Cardiac muscle cell (in vitro differentiated cells and primary cell): Measurements from ENCODE around the gene MANSC1. TPM values are rescaled to one million over a fixed set of nuclear protein-coding genes. Genes with fewer than 3 reads are reported as not detected.

Experiments used
- DNase-seq, 2 donors: peaks; one replicate each; pipeline versions ENCODE4 v3.0.0 to v3.0.0-alpha.2; 2010 to 2017; ENCODE audit warnings: low read depth in 1 of 2, low spot score in 1 of 2
- H3K27ac ChIP-seq: fragments of 200-600 bp; sonication (generic); 2 replicates; pipeline ENCODE4 v1.5.1; 2016
- H3K27me3 ChIP-seq: fragments of 200-600 bp; sonication (generic); 2 replicates; pipeline ENCODE4 v1.6.0; 2016; ENCODE audit warnings: control low read depth
- H3K36me3 ChIP-seq: fragments of 200-600 bp; sonication (generic); 2 replicates; pipeline ENCODE4 v1.5.1; 2016; ENCODE audit warnings: control low read depth
- H3K4me1 ChIP-seq: fragments of 200-600 bp; sonication (generic); 2 replicates; pipeline ENCODE4 v1.8.1; 2017; ENCODE audit warnings: low read depth, mild to moderate bottlenecking, mixed run types
- H3K4me3 ChIP-seq: fragments of 200-600 bp; sonication (generic); 2 replicates; pipeline ENCODE4 v1.5.1; 2016; ENCODE audit warnings: mild to moderate bottlenecking
- H3K9me3 ChIP-seq: fragments of 200-600 bp; sonication (generic); 2 replicates; pipeline ENCODE4 v1.5.1; 2017; ENCODE audit warnings: low read depth, mild to moderate bottlenecking, control low read depth
- polyA plus RNA-seq: library from polyadenylated mRNA; unstranded; fragments of >200 nt; fragmentation: Nextera tagmentation; extraction: Ambion mirVana; gene quantifications from 2 replicates; pipeline ENCODE4 v1.2.1, GENCODE V29; 2016
- total RNA-seq: library from RNA; depleted of rRNA; stranded (reverse); fragments of >200 nt; gene quantifications from 2 replicates; pipeline ENCODE4 v1.2.3, GENCODE V29; 2016
- TF ChIP-seq, protein P1 (sequence below): IDR thresholded peaks from 2 replicates; pipeline ENCODE4 v1.5.1; 2012; ENCODE audit warnings: low read depth, mild to moderate bottlenecking, low read length

MANSC1 gene
- total and polyA plus RNA-seq, 2 experiments from 2014 or later: 2.6 to 7.3 TPM

DNA sequence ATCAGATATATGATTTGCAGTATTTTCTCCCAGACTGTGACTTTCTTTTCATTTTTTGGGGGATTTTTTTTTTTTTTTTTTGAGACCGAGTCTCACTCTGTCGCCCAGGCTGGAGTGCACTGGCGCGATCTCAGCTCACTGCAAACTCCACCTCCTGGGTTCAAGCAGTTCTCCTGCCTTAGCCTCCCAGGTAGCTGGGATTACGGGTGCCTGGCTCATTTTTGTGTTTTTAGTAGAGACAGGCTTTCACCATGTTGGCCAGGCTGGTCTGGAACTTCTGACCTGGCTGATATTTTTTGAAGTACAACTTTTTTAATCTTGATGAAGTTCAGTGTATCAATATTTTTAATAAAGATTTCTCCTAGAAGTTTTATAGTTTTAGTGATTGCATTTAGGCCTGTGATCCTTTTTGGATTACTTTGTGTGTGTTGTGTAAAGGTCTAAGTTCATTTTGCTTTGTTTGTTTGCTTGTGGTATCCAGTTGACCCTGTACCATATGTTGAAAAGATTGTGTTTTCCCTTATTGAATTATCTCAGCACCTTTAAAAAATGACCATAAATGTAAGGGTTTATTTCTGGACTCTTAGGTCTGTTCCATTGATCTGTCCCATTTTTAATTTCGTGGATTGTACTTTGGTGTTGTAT, 31.0 kb upstream of the MANSC1 start:
- H3K27ac ChIP-seq: no peak overlapping the region
- H3K27me3 ChIP-seq: no peaks in the 10 kb centered on the region
- DNase-seq: no peak
- peaks cover 19% of the 10 kb centered on the region for H3K4me1 ChIP-seq
- H3K9me3 ChIP-seq: no peaks in the 10 kb centered on the region
- no peaks in the 10 kb centered on the region for H3K36me3 ChIP-seq
- TF ChIP-seq, protein P1, sequence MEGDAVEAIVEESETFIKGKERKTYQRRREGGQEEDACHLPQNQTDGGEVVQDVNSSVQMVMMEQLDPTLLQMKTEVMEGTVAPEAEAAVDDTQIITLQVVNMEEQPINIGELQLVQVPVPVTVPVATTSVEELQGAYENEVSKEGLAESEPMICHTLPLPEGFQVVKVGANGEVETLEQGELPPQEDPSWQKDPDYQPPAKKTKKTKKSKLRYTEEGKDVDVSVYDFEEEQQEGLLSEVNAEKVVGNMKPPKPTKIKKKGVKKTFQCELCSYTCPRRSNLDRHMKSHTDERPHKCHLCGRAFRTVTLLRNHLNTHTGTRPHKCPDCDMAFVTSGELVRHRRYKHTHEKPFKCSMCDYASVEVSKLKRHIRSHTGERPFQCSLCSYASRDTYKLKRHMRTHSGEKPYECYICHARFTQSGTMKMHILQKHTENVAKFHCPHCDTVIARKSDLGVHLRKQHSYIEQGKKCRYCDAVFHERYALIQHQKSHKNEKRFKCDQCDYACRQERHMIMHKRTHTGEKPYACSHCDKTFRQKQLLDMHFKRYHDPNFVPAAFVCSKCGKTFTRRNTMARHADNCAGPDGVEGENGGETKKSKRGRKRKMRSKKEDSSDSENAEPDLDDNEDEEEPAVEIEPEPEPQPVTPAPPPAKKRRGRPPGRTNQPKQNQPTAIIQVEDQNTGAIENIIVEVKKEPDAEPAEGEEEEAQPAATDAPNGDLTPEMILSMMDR: no peak
- no peak overlapping the region for H3K4me3 ChIP-seq

DNA sequence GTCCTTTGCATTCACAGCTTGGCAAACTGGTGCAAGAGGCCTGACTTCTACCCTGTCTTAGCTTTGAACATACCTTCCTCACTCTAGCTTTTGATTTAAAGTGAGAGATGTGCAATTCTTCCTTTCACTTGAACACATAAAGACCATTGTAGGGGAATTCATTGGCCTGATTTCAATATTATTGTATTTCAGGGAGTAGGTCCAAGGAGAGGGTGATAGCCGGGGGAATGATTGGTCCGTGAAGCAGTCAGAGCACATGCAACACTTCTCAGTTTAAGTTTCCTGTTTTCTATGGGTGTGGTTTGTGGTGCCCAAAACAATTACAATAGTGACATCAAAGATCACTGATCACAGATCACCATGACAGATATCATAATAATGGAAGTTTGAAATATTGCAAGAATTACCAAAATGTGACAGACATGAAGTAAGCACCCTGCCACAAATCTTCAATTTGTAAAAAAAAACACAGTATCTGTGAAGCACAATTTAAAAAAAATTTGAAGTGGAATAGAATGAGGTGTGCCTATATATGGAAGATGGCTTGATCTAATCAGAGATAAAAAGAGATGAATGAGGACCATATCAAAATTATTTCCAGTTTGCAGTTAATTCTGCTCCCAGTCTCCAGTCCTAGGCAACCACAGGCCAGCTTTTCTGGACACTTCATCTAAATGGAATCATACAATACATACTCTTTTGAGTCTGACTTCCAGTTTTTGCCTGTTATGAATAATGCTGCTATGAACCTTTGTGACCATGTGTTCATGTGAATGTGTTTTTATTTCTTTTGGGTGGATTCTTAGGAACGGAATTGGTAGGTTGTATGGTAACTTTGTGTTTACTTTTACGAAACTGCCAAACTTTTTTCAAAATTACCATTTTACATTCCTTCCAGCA, 30.0 kb upstream of the MANSC1 start:
- peak overlapping the region; percentile 33 for H3K27ac ChIP-seq
- H3K36me3 ChIP-seq: no peaks in the 10 kb centered on the region
- H3K9me3 ChIP-seq: no peaks in the 10 kb centered on the region
- peaks cover 13% of the 10 kb centered on the region for H3K4me1 ChIP-seq
- H3K4me3 ChIP-seq: no peak overlapping the region
- no peaks in the 10 kb centered on the region for H3K27me3 ChIP-seq
- TF ChIP-seq, protein P1: no peak
- peak in 1 of 2 donors; percentile 22 for DNase-seq

DNA sequence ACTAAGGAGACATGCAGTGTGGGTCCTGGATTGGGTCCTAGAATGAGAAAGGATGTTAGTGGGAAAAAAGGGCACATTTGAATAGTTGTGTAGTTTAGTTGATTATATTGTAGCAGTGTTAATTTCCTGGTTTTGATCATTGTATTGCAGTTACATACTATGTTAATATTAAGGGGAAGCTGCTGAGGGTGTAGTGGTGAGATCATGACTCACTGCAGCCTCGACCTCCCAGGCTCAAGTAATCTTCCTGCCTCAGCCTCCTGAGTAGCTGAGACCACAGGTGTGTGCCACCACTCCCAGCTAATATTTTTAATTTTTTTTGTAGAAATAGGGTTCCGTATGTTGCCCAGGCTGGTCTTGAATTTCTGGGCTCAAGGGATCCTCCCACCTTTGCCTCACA, 28.6 kb upstream of the MANSC1 start:
- DNase-seq: no peak
- Histone ChIP-seq H3K4me3 (no peak overlapping the region), H3K27ac (no peak overlapping the region), H3K9me3 (no peaks in the 10 kb centered on the region), H3K36me3 (no peaks in the 10 kb centered on the region), H3K4me1 (peaks cover 3% of the 10 kb centered on the region), H3K27me3 (no peaks in the 10 kb centered on the region)
- TF ChIP-seq, protein P1: no peak

DNA sequence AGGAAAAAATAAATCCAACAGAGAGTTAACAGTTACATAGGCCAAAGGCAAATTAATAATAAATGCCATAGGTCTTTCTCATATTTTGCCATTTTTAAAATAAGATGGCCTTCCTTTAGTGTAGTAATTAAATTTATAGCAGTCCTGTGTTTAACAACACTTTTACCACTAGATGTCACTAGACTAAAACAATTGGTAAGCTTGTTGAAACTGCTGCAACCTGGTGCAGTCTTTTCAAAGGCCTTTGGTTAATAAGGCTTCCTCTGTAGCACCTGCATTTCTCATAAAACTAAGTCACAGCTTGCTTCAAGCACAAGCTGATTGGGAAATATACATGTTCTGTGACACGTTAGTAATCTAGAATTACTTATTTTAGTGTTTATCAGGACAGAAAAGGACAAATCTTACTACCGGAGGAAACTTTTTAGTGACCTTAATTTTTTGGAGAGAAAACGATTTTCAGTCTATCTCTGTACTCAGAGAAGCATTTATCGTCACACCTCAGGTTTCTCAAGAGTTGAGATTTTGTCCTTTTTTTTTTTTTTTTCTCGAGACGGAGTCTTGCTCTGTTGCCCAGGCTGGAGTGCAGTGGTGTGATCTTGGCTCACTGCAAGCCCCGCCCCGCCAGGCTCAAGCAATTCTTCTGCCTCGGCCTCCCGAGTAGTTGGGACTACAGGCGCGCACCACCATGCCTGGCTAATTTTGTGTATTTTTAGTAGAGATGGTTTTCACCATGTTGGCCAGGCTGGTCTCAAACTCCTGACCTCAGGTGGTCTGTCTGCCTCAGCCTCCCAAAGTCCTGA, 26.8 kb upstream of the MANSC1 start:
- TF ChIP-seq, protein P1: peak; percentile 48
- Histone ChIP-seq H3K9me3 (no peaks in the 10 kb centered on the region), H3K4me3 (no peak overlapping the region), H3K27me3 (no peaks in the 10 kb centered on the region), H3K27ac (no peak overlapping the region), H3K4me1 (peaks cover 3% of the 10 kb centered on the region), H3K36me3 (no peaks in the 10 kb centered on the region)
- peak; percentile 81 to 87 for DNase-seq

DNA sequence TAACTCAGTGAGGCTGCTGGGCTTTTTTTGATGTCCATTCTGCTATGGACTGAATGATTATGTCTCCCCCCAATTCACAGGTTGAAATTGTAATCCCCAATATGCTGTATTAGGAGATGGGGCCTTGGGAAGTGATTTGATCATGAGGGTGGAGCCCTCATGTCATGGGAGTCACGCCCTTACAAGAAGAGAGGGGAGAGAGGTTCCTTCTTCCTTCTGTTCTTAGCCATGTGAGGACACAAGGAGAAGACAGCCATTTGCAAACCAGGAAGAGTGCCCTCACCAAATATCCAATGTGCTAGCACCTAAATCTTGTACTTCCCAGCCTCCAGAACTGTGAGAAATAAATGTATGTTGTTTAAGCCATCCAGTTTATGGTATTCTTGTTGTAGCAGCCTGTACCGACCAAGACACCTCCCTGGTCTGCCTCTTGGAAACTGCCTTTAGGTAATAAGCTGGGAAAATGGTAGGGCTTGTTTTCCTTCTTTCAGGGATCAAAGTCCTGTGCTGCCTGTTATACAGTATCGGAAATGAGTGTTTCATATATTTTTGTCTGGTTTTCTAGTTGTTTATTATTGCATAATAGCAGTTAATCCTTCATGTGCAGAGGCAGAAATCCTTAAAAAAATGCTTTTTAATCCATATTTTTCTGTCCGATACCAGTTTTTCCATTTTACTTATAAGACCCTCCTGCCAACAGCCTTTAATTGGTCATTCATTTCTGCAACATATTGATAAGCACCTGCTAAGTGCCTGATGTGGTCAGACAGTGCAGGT, 23.1 kb upstream of the MANSC1 start:
- TF ChIP-seq, protein P1: no peak

More for the DNA sequence above, 23.1 kb upstream of the MANSC1 start:
- Histone ChIP-seq H3K4me3 (no peak overlapping the region), H3K27ac (no peak overlapping the region), H3K4me1 (no peaks in the 10 kb centered on the region), H3K9me3 (no peaks in the 10 kb centered on the region), H3K36me3 (no peaks in the 10 kb centered on the region), H3K27me3 (no peaks in the 10 kb centered on the region)
- no peak for DNase-seq
